ENCODE data around the gene ARHGAP6.
"Not testable (repeated sequence)": the region's sequence is repeated elsewhere in the genome, so short reads cannot be mapped to it uniquely, and the experiment has no call there.

ARHGAP6 gene

GRCh38 chrX:11129534-11130105 is 536.1 kb downstream of the ARHGAP6 start:
- DNase-seq: no peak

GRCh38 chrX:11125060-11125459 is 540.7 kb downstream of the ARHGAP6 start:
- DNase-seq: no peak

GRCh38 chrX:11124112-11124511 is 541.6 kb downstream of the ARHGAP6 start:
- no peak for DNase-seq

GRCh38 chrX:11123087-11123486 is 542.6 kb downstream of the ARHGAP6 start:
- DNase-seq: not testable (repeated sequence)

- DNase-seq: no peak
Measured at GRCh38 chrX:11119313-11119943, 546.3 kb downstream of the ARHGAP6 start.

- DNase-seq: no peak
Measured at GRCh38 chrX:11117745-11118144, 548.0 kb downstream of the ARHGAP6 start.

- DNase-seq: no peak
Measured at GRCh38 chrX:11113731-11114130, 552.0 kb downstream of the ARHGAP6 start.

- DNase-seq: peak; percentile 0
Measured at GRCh38 chrX:11111947-11112346, 553.8 kb downstream of the ARHGAP6 start.

- DNase-seq: peak; percentile 88
Measured at GRCh38 chrX:11111037-11111851, 554.5 kb downstream of the ARHGAP6 start, which contains the start of gene HCCS. Gene HCCS, plus strand, starts transcription at chrX:11111332. Its CDS starts 729 bp downstream, at chrX:11112061.

- no peak for DNase-seq
Measured at GRCh38 chrX:11109968-11110367, 555.8 kb downstream of the ARHGAP6 start.

- no peak for DNase-seq
Measured at GRCh38 chrX:11108253-11108941, 557.3 kb downstream of the ARHGAP6 start.

- no peak for DNase-seq
Measured at GRCh38 chrX:11105080-11105479, 560.6 kb downstream of the ARHGAP6 start.

GRCh38 chrX:11103751-11104150 is 562.0 kb downstream of the ARHGAP6 start:
- no peak for DNase-seq

- no peak for DNase-seq
Measured at GRCh38 chrX:11103006-11103405, 562.7 kb downstream of the ARHGAP6 start.

- DNase-seq: no peak
Measured at GRCh38 chrX:11100281-11101035, 565.3 kb downstream of the ARHGAP6 start.

GRCh38 chrX:11099465-11099864 is 566.3 kb downstream of the ARHGAP6 start:
- DNase-seq: no peak

GRCh38 chrX:11097933-11098332 is 567.8 kb downstream of the ARHGAP6 start:
- no peak for DNase-seq

- no peak for DNase-seq
Measured at GRCh38 chrX:11089802-11090201, 575.9 kb downstream of the ARHGAP6 start.
